ENCODE results near the gene TMEM217.

GRCh38 chr6:37303091-37303660 is 45.2 kb upstream of the TMEM217 start:
- TF ChIP-seq CTCF (conservative IDR thresholded peaks at IDR 0.05; ENCODE audit: low read depth, low read length) (no peak), CEBPB (IDR thresholded peaks at IDR 0.05; ENCODE audit: low read depth, low read length) (no peak), POLR2A (IDR thresholded peaks at IDR 0.05; ENCODE audit: low read depth, low read length) (no peak), SMC3 (IDR thresholded peaks at IDR 0.05; ENCODE audit: low read depth, low read length) (no peak), MXI1 (IDR thresholded peaks at IDR 0.05; ENCODE audit: borderline replicate concordance, low read depth, low read length) (no peak), RFX5 (IDR thresholded peaks at IDR 0.05; ENCODE audit: low read depth, low read length) (no peak), MAFK (IDR thresholded peaks at IDR 0.05; ENCODE audit: low read depth, low read length) (no peak), RCOR1 (IDR thresholded peaks at IDR 0.05; ENCODE audit: insufficient replicate concordance, low read length) (no peak)

Measured in IMR-90 (cell line).